Astrocyte (in vitro differentiated cells and primary cell): ENCODE results near the gene DCHS1. TPM values are rescaled to one million over a fixed set of nuclear protein-coding genes. Genes with fewer than 3 reads are reported as not detected.

ENCODE experiments used
- DNase-seq: peaks from one replicate; pipeline ENCODE4 v3.0.0-alpha.2; 2010; ENCODE audit warnings: low read depth
- FAIRE-seq: peaks from 2 replicates; lab custom pipeline; 2011; peaks lifted over from hg19 to GRCh38; lab: Jason Lieb, UNC
- H2AFZ ChIP-seq: 2 replicates; pipeline ENCODE4 v1.6.0; 2012; ENCODE audit warnings: low read depth, low read length, inconsistent platforms
- H3K27ac ChIP-seq: 2 replicates; pipeline ENCODE4 v1.5.1; 2011; ENCODE audit warnings: low read depth, low read length, inconsistent platforms
- H3K27me3 ChIP-seq: 2 replicates; pipeline ENCODE4 v1.6.0; 2011; ENCODE audit warnings: low read length, inconsistent platforms; ENCODE audit not compliant: insufficient read depth
- H3K36me3 ChIP-seq: 2 replicates; pipeline ENCODE4 v1.5.1; 2011; ENCODE audit warnings: low read length, inconsistent platforms; ENCODE audit not compliant: insufficient read depth
- H3K4me1 ChIP-seq: 2 replicates; pipeline ENCODE4 v1.5.1; 2011; ENCODE audit warnings: low read length, inconsistent platforms; ENCODE audit not compliant: insufficient read depth
- H3K4me2 ChIP-seq: 2 replicates; pipeline ENCODE4 v1.6.0; 2012; ENCODE audit warnings: low read length, inconsistent platforms
- H3K4me3 ChIP-seq: 2 replicates; pipeline ENCODE4 v1.5.1; 2011; ENCODE audit warnings: low read depth, mild to moderate bottlenecking, low read length, inconsistent platforms; ENCODE audit not compliant: insufficient read depth
- H3K79me2 ChIP-seq: 2 replicates; pipeline ENCODE4 v1.6.0; 2012; ENCODE audit warnings: mild to moderate bottlenecking, low read length, inconsistent platforms; ENCODE audit not compliant: insufficient read depth
- H3K9ac ChIP-seq: 2 replicates; pipeline ENCODE4 v1.6.0; 2012; ENCODE audit warnings: mild to moderate bottlenecking, low read length, inconsistent platforms
- H3K9me3 ChIP-seq: 2 replicates; pipeline ENCODE4 v1.5.1; 2012; ENCODE audit warnings: low read depth, mild to moderate bottlenecking, low read length, inconsistent platforms; ENCODE audit not compliant: insufficient read depth
- H4K20me1 ChIP-seq: 2 replicates; pipeline ENCODE4 v1.6.0; 2012; ENCODE audit warnings: low read length, inconsistent platforms; ENCODE audit not compliant: insufficient read depth
- H3K27ac Mint-ChIP-seq: one replicate; pipeline ENCODE4 v1.8.0; 2021; ENCODE audit warnings: mild to moderate bottlenecking, mixed read lengths; ENCODE audit not compliant: unreplicated experiment
- H3K27me3 Mint-ChIP-seq: one replicate; pipeline ENCODE4 v1.8.0; 2021; ENCODE audit warnings: low read depth, mixed read lengths; ENCODE audit not compliant: unreplicated experiment
- H3K36me3 Mint-ChIP-seq: one replicate; pipeline ENCODE4 v1.8.0; 2021; ENCODE audit warnings: low read depth, mixed read lengths; ENCODE audit not compliant: unreplicated experiment
- H3K4me1 Mint-ChIP-seq: one replicate; pipeline ENCODE4 v1.8.0; 2021; ENCODE audit warnings: low read depth, mixed read lengths; ENCODE audit not compliant: unreplicated experiment
- H3K4me3 Mint-ChIP-seq: one replicate; pipeline ENCODE4 v1.8.0; 2021; ENCODE audit warnings: mild to moderate bottlenecking, moderate library complexity, mixed read lengths; ENCODE audit not compliant: unreplicated experiment
- H3K9me3 Mint-ChIP-seq: one replicate; pipeline ENCODE4 v1.8.0; 2021; ENCODE audit warnings: mild to moderate bottlenecking, mixed read lengths; ENCODE audit not compliant: unreplicated experiment
- EZH2 ChIP-seq: IDR thresholded peaks from 2 replicates; pipeline ENCODE4 v1.6.1; 2012; ENCODE audit warnings: mild to moderate bottlenecking, low read length, inconsistent platforms; ENCODE audit not compliant: insufficient read depth
- total RNA-seq: library from RNA; stranded (reverse); gene quantifications from 2 replicates; pipeline ENCODE4 v1.2.1, GENCODE V29; 2021
- TF ChIP-seq, protein P1 (sequence below): IDR thresholded peaks from 2 replicates; pipeline ENCODE4 v1.5.1; 2011; ENCODE audit warnings: low read depth, mild to moderate bottlenecking, inconsistent platforms, low read length, moderate library complexity; ENCODE audit not compliant: insufficient read depth

DCHS1 gene
- total RNA-seq, 1 donor from 2014 or later = 8.4 TPM

DNA sequence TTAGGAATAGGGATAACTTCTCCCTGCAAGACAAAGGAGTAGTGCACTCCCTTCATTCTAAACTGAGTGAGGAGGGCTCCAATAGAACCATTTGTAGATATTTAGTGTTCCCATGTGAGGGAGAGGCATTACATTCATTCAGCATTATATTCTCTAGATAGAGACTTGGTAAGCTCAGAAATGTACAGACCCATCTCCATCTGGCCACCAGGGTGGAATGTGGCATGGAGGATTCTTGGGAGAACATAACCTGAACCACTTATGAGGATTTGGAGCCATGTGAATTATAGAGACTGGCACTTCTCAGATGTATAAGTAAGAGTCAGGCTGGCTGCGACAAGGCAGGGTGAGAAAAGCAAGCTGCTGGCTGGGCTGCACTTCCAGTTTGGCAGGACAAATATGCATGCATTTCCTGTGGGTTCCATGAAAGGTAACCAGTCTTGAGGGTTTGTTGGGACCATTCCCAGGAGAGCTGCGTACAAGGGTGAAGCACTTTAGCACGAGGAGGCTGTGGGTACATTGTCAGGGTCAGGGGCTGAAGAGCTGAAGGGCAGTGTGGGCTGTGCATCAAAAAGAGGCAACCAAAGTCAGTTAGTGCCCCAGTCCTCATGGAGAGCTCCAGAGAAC, 61.4 kb downstream of the DCHS1 start:
- no peak for DNase-seq
- no peak overlapping the region for H3K4me2 ChIP-seq
- no peak overlapping the region for H3K9ac ChIP-seq
- peaks cover 23% of the 10 kb centered on the region for H3K36me3 Mint-ChIP-seq
- no peaks in the 10 kb centered on the region for H3K27me3 Mint-ChIP-seq
- no peaks in the 10 kb centered on the region for H3K9me3 ChIP-seq
- no peaks in the 10 kb centered on the region for H3K27me3 ChIP-seq
- H3K36me3 ChIP-seq = peaks cover 40% of the 10 kb centered on the region
- no peak overlapping the region for H3K27ac Mint-ChIP-seq
- H3K79me2 ChIP-seq = peaks cover 24% of the 10 kb centered on the region
- peaks cover 6% of the 10 kb centered on the region for H3K4me1 Mint-ChIP-seq
- no peak overlapping the region for H3K27ac ChIP-seq
- H3K4me1 ChIP-seq = no peaks in the 10 kb centered on the region
- H4K20me1 ChIP-seq = peaks cover 23% of the 10 kb centered on the region
- H3K4me3 ChIP-seq = no peak overlapping the region
- no peak overlapping the region for H2AFZ ChIP-seq
- no peak overlapping the region for H3K4me3 Mint-ChIP-seq
- no peaks in the 10 kb centered on the region for H3K9me3 Mint-ChIP-seq
- no peak for FAIRE-seq
- no peak for TF ChIP-seq EZH2
- TF ChIP-seq, protein P1, sequence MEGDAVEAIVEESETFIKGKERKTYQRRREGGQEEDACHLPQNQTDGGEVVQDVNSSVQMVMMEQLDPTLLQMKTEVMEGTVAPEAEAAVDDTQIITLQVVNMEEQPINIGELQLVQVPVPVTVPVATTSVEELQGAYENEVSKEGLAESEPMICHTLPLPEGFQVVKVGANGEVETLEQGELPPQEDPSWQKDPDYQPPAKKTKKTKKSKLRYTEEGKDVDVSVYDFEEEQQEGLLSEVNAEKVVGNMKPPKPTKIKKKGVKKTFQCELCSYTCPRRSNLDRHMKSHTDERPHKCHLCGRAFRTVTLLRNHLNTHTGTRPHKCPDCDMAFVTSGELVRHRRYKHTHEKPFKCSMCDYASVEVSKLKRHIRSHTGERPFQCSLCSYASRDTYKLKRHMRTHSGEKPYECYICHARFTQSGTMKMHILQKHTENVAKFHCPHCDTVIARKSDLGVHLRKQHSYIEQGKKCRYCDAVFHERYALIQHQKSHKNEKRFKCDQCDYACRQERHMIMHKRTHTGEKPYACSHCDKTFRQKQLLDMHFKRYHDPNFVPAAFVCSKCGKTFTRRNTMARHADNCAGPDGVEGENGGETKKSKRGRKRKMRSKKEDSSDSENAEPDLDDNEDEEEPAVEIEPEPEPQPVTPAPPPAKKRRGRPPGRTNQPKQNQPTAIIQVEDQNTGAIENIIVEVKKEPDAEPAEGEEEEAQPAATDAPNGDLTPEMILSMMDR = no peak

DNA sequence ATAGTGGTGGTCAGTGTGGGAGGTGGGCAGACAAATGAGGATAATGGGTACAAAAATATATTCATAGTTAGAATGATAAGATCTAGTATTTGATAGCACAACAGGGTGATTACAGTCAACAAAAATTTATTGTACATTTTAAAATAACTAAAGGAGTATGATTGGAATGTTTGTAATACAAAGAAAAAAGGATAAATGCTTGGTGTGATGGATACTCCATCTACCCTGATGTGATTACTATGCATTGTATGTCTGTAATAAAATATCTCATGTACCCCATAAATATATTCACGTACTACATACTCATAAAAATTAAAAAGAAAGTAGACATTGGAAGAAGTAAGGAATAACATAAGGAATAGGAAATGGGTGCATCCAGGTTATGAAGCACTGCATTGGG, 67.6 kb downstream of the DCHS1 start:
- H3K4me1 Mint-ChIP-seq = no peaks in the 10 kb centered on the region
- FAIRE-seq = no peak

More for the DNA sequence above, 67.6 kb downstream of the DCHS1 start:
- Mint-ChIP-seq H3K9me3 (peaks cover 16% of the 10 kb centered on the region), H3K27ac (no peak overlapping the region), H3K27me3 (no peaks in the 10 kb centered on the region), H3K4me3 (no peak overlapping the region), H3K36me3 (peaks cover 25% of the 10 kb centered on the region)
- Histone ChIP-seq H3K27me3 (no peaks in the 10 kb centered on the region), H3K9me3 (peaks cover 3% of the 10 kb centered on the region), H4K20me1 (no peaks in the 10 kb centered on the region), H3K9ac (no peak overlapping the region), H2AFZ (no peak overlapping the region), H3K4me3 (no peak overlapping the region), H3K4me1 (no peaks in the 10 kb centered on the region), H3K36me3 (peaks cover 12% of the 10 kb centered on the region), H3K4me2 (no peak overlapping the region), H3K79me2 (peaks cover 2% of the 10 kb centered on the region), H3K27ac (no peak overlapping the region)
- DNase-seq = no peak
- TF ChIP-seq EZH2 = no peak
- TF ChIP-seq, protein P1 = no peak
